ENCODE data around the gene FLT3LG. TPM values are rescaled to one million over a fixed set of nuclear protein-coding genes. Genes with fewer than 3 reads are reported as not detected.

Gene FLT3LG
- total and polyA plus RNA-seq, 9 of the 15 experiments (the other 6 are each of a cell fraction or from before 2014, with no cell fraction given): 0.31 to 6.4 (median 1.1) TPM

- peak in 1 of 3 experiments; percentile 15; a peak in 1 of 6 replicates for TF ChIP-seq CTCF (IDR thresholded peaks at IDR 0.05 in 2 of 3, conservative IDR thresholded peaks at IDR 0.05 in 1 of 3; ENCODE audit: insufficient read depth in 2 of 3, low read depth in 1 of 3, low read length in 3 of 3)
- TF ChIP-seq MLLT1 (IDR thresholded peaks at IDR 0.05): 0 out of 4 replicates have a peak, but pooled peaks of 1 of the 2 experiments have one; percentile 54
- TF ChIP-seq RBM25 (IDR thresholded peaks at IDR 0.05; ENCODE audit: low read depth, low read length, severe bottlenecking): peak; percentile 53
- TF ChIP-seq ARID4B (CRISPR knock-in tag; IDR thresholded peaks at IDR 0.05): 0 out of 2 replicates have a peak, but pooled peaks have one; percentile 9
Observed at GRCh38 chr19:49486710-49487276, 12.8 kb downstream of the FLT3LG start (continued).
